HepG2 (cell line): Measurements from ENCODE around the gene TMEM63B. TPM values are rescaled to one million over a fixed set of nuclear protein-coding genes. Genes with fewer than 3 reads are reported as not detected.
A peak's percentile ranks its signal among the peaks of the same experiment; 100 is the strongest.

Source experiments
- HDAC1 ChIP-seq: sonication (generic); formaldehyde crosslinking; IDR thresholded peaks from 2 replicates; pipeline ENCODE4 v1.5.1; 2020; ENCODE audit warnings: mild to moderate bottlenecking, missing genetic modification reagents
- HMG20B ChIP-seq: conservative IDR thresholded peaks from 2 replicates; pipeline ENCODE4 v1.6.1; 2016; ENCODE audit warnings: missing genetic modification reagents, missing compliant biosample characterization
- HMGXB3 ChIP-seq: sonication (generic); formaldehyde crosslinking; IDR thresholded peaks from 2 replicates; pipeline ENCODE4 v1.4.0; 2020; ENCODE audit warnings: missing genetic modification reagents, borderline replicate concordance
- HMGXB4 ChIP-seq, 2 experiments: sonication (generic) in 1 of 2; formaldehyde crosslinking in 1 of 2; IDR thresholded peaks; 2 replicates each; pipeline versions ENCODE4 v1.4.0 to v1.6.1; 2018 to 2020; ENCODE audit warnings: missing genetic modification reagents in 2 of 2, borderline replicate concordance in 1 of 2, low read depth in 1 of 2, mild to moderate bottlenecking in 1 of 2, missing biosample characterization in 1 of 2
- HNF1B ChIP-seq: sonication (generic); formaldehyde crosslinking; IDR thresholded peaks from 2 replicates; pipeline ENCODE4 v1.5.1; 2020; ENCODE audit warnings: mild to moderate bottlenecking, moderate library complexity, missing genetic modification reagents
- HOXA3 ChIP-seq: sonication (generic); formaldehyde crosslinking; IDR thresholded peaks from 2 replicates; pipeline ENCODE4 v1.5.0; 2020; ENCODE audit warnings: missing genetic modification reagents
- MTF2 ChIP-seq: sonication (generic); formaldehyde crosslinking; IDR thresholded peaks from 2 replicates; pipeline ENCODE4 v1.5.0; 2020; ENCODE audit warnings: missing genetic modification reagents, borderline replicate concordance
- MXD3 ChIP-seq: IDR thresholded peaks from 2 replicates; pipeline ENCODE4 v1.6.1; 2016; ENCODE audit warnings: mild to moderate bottlenecking, missing biosample characterization, missing genetic modification reagents
- PRDM15 ChIP-seq: sonication (generic); formaldehyde crosslinking; IDR thresholded peaks from 2 replicates; pipeline ENCODE4 v1.4.0; 2020; ENCODE audit warnings: missing genetic modification reagents
- SYNCRIP ChIP-seq: fragments of 200-400 bp; formaldehyde crosslinking; IDR thresholded peaks from 2 replicates; pipeline ENCODE4 v1.6.1; 2018; ENCODE audit warnings: mild to moderate bottlenecking, low read depth, low read length; ENCODE audit not compliant: insufficient read depth
- ZFYVE20 ChIP-seq: sonication (generic); formaldehyde crosslinking; IDR thresholded peaks from 2 replicates; pipeline ENCODE4 v1.8.0; 2023; ENCODE audit warnings: low read depth, mild to moderate bottlenecking, moderate library complexity, missing genetic modification reagents, borderline replicate concordance
- ZMAT3 ChIP-seq: sonication (generic); formaldehyde crosslinking; conservative IDR thresholded peaks from 2 replicates; pipeline ENCODE4 v1.7.0; 2021; ENCODE audit warnings: missing genetic modification reagents
- ZSCAN9 ChIP-seq: IDR thresholded peaks from 2 replicates; pipeline ENCODE4 v1.6.1; 2016; ENCODE audit warnings: borderline replicate concordance
- ZZZ3 ChIP-seq: sonication (generic); formaldehyde crosslinking; IDR thresholded peaks from 2 replicates; pipeline ENCODE4 v1.4.0; 2020; ENCODE audit warnings: missing genetic modification reagents, mild to moderate bottlenecking, borderline replicate concordance
- polyA plus RNA-seq, 8 experiments: library from polyadenylated mRNA; depleted of rRNA in 3 of 8; stranded (reverse) in 7 of 8; unstranded in 1 of 8; fragments of >200 nt; fragmentation: Illumina TruSeq in 4 of 8; extraction: Trizol in 4 of 8; gene quantifications; 2 replicates each; pipeline versions ENCODE4 v1.2.1 to v1.2.3, GENCODE V29; 2011 to 2016; ENCODE audit warnings: low read depth in 4 of 8, missing spikeins in 1 of 8, mixed read lengths in 1 of 8; ENCODE audit not compliant: insufficient read depth in 1 of 8
- total RNA-seq, 5 experiments: library from RNA; depleted of rRNA; stranded (reverse); fragments of >200 nt; fragmentation: Illumina TruSeq; extraction: Trizol; gene quantifications; 2 replicates each; pipeline ENCODE4 v1.2.3, GENCODE V29; 2016; ENCODE audit warnings: low read depth in 1 of 5

Gene TMEM63B
- total and polyA plus RNA-seq, 2 of the 13 experiments (the other 11 are each of a cell fraction or from before 2014, with no cell fraction given), result 27.4 to 75.8 TPM

- TF ChIP-seq HNF1B (CRISPR knock-in tag), result peak; percentile 72
- TF ChIP-seq MTF2 (CRISPR knock-in tag), result no peak
- TF ChIP-seq ZZZ3 (CRISPR knock-in tag), result 0 out of 2 replicates have a peak, but pooled peaks have one; percentile 26
- no peak; the same call in 1 of the 2 replicates for TF ChIP-seq MXD3
- TF ChIP-seq HMGXB4 (CRISPR knock-in tag; IDR thresholded peaks at IDR 0.05; ENCODE audit: borderline replicate concordance in 1 of 2, low read depth in 1 of 2), result peak in 1 of 2 experiments; percentile 94; a peak in 2 of 4 replicates
- TF ChIP-seq ZFYVE20 (CRISPR knock-in tag), result no peak
- TF ChIP-seq SYNCRIP, result no peak
- no peak for TF ChIP-seq HMGXB3
- TF ChIP-seq PRDM15 (CRISPR knock-in tag), result no peak
- TF ChIP-seq HOXA3 (CRISPR knock-in tag), result 0 out of 2 replicates have a peak, but pooled peaks have one; percentile 13
- 0 out of 2 replicates have a peak, but pooled peaks have one; percentile 16 for TF ChIP-seq HMG20B (CRISPR knock-in tag)
- TF ChIP-seq ZMAT3 (CRISPR knock-in tag), result no peak
- peak; percentile 70; the same call in 1 of the 2 replicates for TF ChIP-seq HDAC1 (CRISPR knock-in tag)
- no peak for TF ChIP-seq ZSCAN9 (CRISPR knock-in tag)
Observed at GRCh38 chr6:44128020-44128917, 915 bp downstream of the TMEM63B start (continued).
